Lower leg skin (tissue), 3 donors: ENCODE data around the gene LAMC2.

Source experiments
- CTCF ChIP-seq, 3 donors: fragments of 450-650 bp; IDR thresholded peaks; one replicate each; pipeline ENCODE4 v1.5.1; 2016; ENCODE audit warnings: antibody characterized with exemption in 3 of 3, mild to moderate bottlenecking in 3 of 3, moderate library complexity in 2 of 3
- POLR2A ChIP-seq, 2 donors: fragments of 450-650 bp; IDR thresholded peaks; one replicate each; pipeline ENCODE4 v1.6.1; 2016 to 2017; ENCODE audit warnings: antibody characterized with exemption in 2 of 2, mild to moderate bottlenecking in 1 of 2, moderate library complexity in 1 of 2

GRCh38 chr1:183226361-183226760 lies 40.3 kb downstream of the LAMC2 start:
- TF ChIP-seq CTCF (IDR thresholded peaks at IDR 0.05) (no peak), POLR2A (IDR thresholded peaks at IDR 0.05) (no peak)
